HG02798 (cell line): Measurements from ENCODE around the gene ZNF611.
"Not testable (repeated sequence)": the region's sequence is repeated elsewhere in the genome, so short reads cannot be mapped to it uniquely, and the experiment has no call there.

Experiments
- ATAC-seq: cut with Tn5 transposase; IDR thresholded peaks from one replicate; pipeline ENCODE4 v1.9.1; 2021; ENCODE audit warnings: mild to moderate bottlenecking; ENCODE audit not compliant: unreplicated experiment, poor library complexity

ZNF611 gene

GRCh38 chr19:52688335-52688734 lies 46.5 kb downstream of the ZNF611 start:
- no peak for ATAC-seq

GRCh38 chr19:52687684-52688083 lies 47.2 kb downstream of the ZNF611 start:
- no peak for ATAC-seq

GRCh38 chr19:52685811-52686210 lies 49.0 kb downstream of the ZNF611 start:
- no peak for ATAC-seq

- ATAC-seq: not testable (repeated sequence)
These were observed 53.6 kb downstream of the ZNF611 start for GRCh38 chr19:52681216-52681615.

- no peak for ATAC-seq
These were observed 55.2 kb downstream of the ZNF611 start for GRCh38 chr19:52679598-52679997.

- ATAC-seq: not testable (repeated sequence)
These were observed 59.6 kb downstream of the ZNF611 start for GRCh38 chr19:52675239-52675638.

- ATAC-seq: no peak
These were observed 61.8 kb downstream of the ZNF611 start for GRCh38 chr19:52673014-52673413.

GRCh38 chr19:52670046-52670445 lies 64.8 kb downstream of the ZNF611 start:
- ATAC-seq: no peak

GRCh38 chr19:52669586-52669985 lies 65.3 kb downstream of the ZNF611 start:
- ATAC-seq: no peak

GRCh38 chr19:52667972-52668371 lies 66.9 kb downstream of the ZNF611 start:
- ATAC-seq: no peak

GRCh38 chr19:52666506-52666905 lies 68.3 kb downstream of the ZNF611 start:
- ATAC-seq: no peak

- ATAC-seq: no peak
These were observed 69.3 kb downstream of the ZNF611 start for GRCh38 chr19:52665529-52665928.

- no peak for ATAC-seq
These were observed 69.8 kb downstream of the ZNF611 start for GRCh38 chr19:52665027-52665426.

- ATAC-seq: no peak
These were observed 70.4 kb downstream of the ZNF611 start for GRCh38 chr19:52664461-52664860.

GRCh38 chr19:52662631-52663030 lies 72.2 kb downstream of the ZNF611 start:
- no peak for ATAC-seq

- no peak for ATAC-seq
These were observed 73.9 kb downstream of the ZNF611 start for GRCh38 chr19:52660981-52661380.

GRCh38 chr19:52659013-52659412 lies 75.8 kb downstream of the ZNF611 start:
- ATAC-seq: no peak

- no peak for ATAC-seq
These were observed 76.2 kb downstream of the ZNF611 start for GRCh38 chr19:52658595-52658994.

- no peak for ATAC-seq
These were observed 81.7 kb downstream of the ZNF611 start for GRCh38 chr19:52653161-52653560.
